GM21737 (cell line): ENCODE data around the gene CBFB.
"Not testable (repeated sequence)": the region's sequence is repeated elsewhere in the genome, so short reads cannot be mapped to it uniquely, and the experiment has no call there.

Experiments used
- ATAC-seq: cut with Tn5 transposase; IDR thresholded peaks from one replicate; pipeline ENCODE4 v1.9.1; 2021; ENCODE audit warnings: mild to moderate bottlenecking, moderate library complexity; ENCODE audit not compliant: unreplicated experiment

The CBFB gene

GRCh38 chr16:67040906-67041305 is 12.0 kb downstream of the CBFB start:
- ATAC-seq: no peak

- ATAC-seq: not testable (repeated sequence)
These were observed 12.6 kb downstream of the CBFB start for GRCh38 chr16:67041520-67041919.

GRCh38 chr16:67043420-67043819 is 14.5 kb downstream of the CBFB start:
- no peak for ATAC-seq

- ATAC-seq: no peak
These were observed 21.8 kb downstream of the CBFB start for GRCh38 chr16:67050796-67051195.

GRCh38 chr16:67052399-67052798 is 23.4 kb downstream of the CBFB start:
- no peak for ATAC-seq

GRCh38 chr16:67053767-67054334 is 24.9 kb downstream of the CBFB start:
- no peak for ATAC-seq

GRCh38 chr16:67054901-67055300 is 26.0 kb downstream of the CBFB start:
- no peak for ATAC-seq

- ATAC-seq: no peak
These were observed 27.0 kb downstream of the CBFB start for GRCh38 chr16:67055712-67056487.

GRCh38 chr16:67063008-67063407 is 34.1 kb downstream of the CBFB start:
- no peak for ATAC-seq

GRCh38 chr16:67068212-67068753 is 39.3 kb downstream of the CBFB start:
- ATAC-seq: no peak

- no peak for ATAC-seq
These were observed 42.6 kb downstream of the CBFB start for GRCh38 chr16:67071476-67072048.

- ATAC-seq: no peak
These were observed 46.4 kb downstream of the CBFB start for GRCh38 chr16:67075331-67075730.

- ATAC-seq: no peak
These were observed 48.9 kb downstream of the CBFB start for GRCh38 chr16:67077871-67078270.

- ATAC-seq: no peak
These were observed 53.2 kb downstream of the CBFB start for GRCh38 chr16:67082100-67082499.

- ATAC-seq: no peak
These were observed 53.9 kb downstream of the CBFB start for GRCh38 chr16:67082891-67083290.

- ATAC-seq: peak; percentile 81
These were observed 55.5 kb downstream of the CBFB start for GRCh38 chr16:67084345-67085028.

GRCh38 chr16:67086822-67087221 is 57.9 kb downstream of the CBFB start:
- ATAC-seq: no peak

GRCh38 chr16:67087291-67087690 is 58.3 kb downstream of the CBFB start:
- ATAC-seq: no peak

GRCh38 chr16:67087803-67088202 is 58.9 kb downstream of the CBFB start:
- no peak for ATAC-seq

GRCh38 chr16:67088551-67088950 is 59.6 kb downstream of the CBFB start:
- ATAC-seq: no peak

- no peak for ATAC-seq
These were observed 60.2 kb downstream of the CBFB start for GRCh38 chr16:67089101-67089500.
